B cell (primary cell): Measurements from ENCODE around the gene NDUFA13. TPM values are rescaled to one million over a fixed set of nuclear protein-coding genes. Genes with fewer than 3 reads are reported as not detected.

Experiments used
- ATAC-seq: fragments of 200-7000 bp; cut with Tn5 transposase; one replicate; pipeline ENCODE4 v1.10.0; 2021; ENCODE audit warnings: low read depth, mild to moderate bottlenecking, moderate number of reproducible peaks, moderate library complexity
- CTCF ChIA-PET: fragments of 350-600 bp; sonication (Branson Sonifier 250); formaldehyde crosslinking; loops from one replicate; lab custom pipeline; 2021; ENCODE audit warnings: antibody characterized with exemption, inconsistent platforms; lab: Charles Lee
- POLR2A ChIA-PET: fragments of 350-600 bp; sonication (Branson Sonifier 250); formaldehyde crosslinking; loops from one replicate; lab custom pipeline; 2021; ENCODE audit warnings: antibody characterized with exemption; lab: Charles Lee
- DNase-seq: peaks from one replicate; pipeline ENCODE4 v3.0.0; 2013
- H2AFZ ChIP-seq: 2 replicates; pipeline ENCODE4 v1.6.1; 2012; ENCODE audit warnings: mild to moderate bottlenecking, low read depth, low read length; ENCODE audit not compliant: insufficient read depth, poor library complexity, severe bottlenecking
- H3K27ac ChIP-seq, 2 donors: 1 replicate in 1 of 2; 2 replicates in 1 of 2; pipeline ENCODE4 v1.5.1; 2012 to 2013; ENCODE audit warnings: low read length in 2 of 2, mild to moderate bottlenecking in 2 of 2, moderate library complexity in 1 of 2
- H3K27me3 ChIP-seq, 4 experiments: fragments of 200-600 bp in 1 of 4; sonication (generic) in 1 of 4; replicated peaks in 1 of 4; 1 replicate in 2 of 4; 2 replicates in 2 of 4; pipeline versions ENCODE4 v1.6.1 to v1.7.0; 2013 to 2016; ENCODE audit warnings: low read length in 3 of 4, mild to moderate bottlenecking in 2 of 4, mixed read lengths in 1 of 4, moderate library complexity in 1 of 4; ENCODE audit not compliant: insufficient read depth in 4 of 4, control insufficient read depth in 3 of 4; ENCODE audit errors: control extremely low read depth in 1 of 4
- H3K36me3 ChIP-seq, 2 experiments: replicated peaks in 1 of 2; 1 replicate in 1 of 2; 2 replicates in 1 of 2; pipeline versions ENCODE4 v1.6.1 to v1.7.1; 2013; ENCODE audit warnings: low read length in 1 of 2; ENCODE audit not compliant: insufficient read depth in 2 of 2, control insufficient read depth in 1 of 2; ENCODE audit errors: control extremely low read depth in 1 of 2, extremely low read depth in 1 of 2
- H3K4me1 ChIP-seq, 2 donors: fragments of 200-600 bp in 1 of 2; sonication (generic) in 1 of 2; 1 replicate in 1 of 2; 2 replicates in 1 of 2; pipeline versions ENCODE4 v1.5.1 to v1.6.1; 2013 to 2017; ENCODE audit warnings: low read length in 2 of 2; ENCODE audit not compliant: control insufficient read depth in 2 of 2, insufficient read depth in 2 of 2
- H3K4me2 ChIP-seq: replicated peaks from 2 replicates; pipeline ENCODE3; 2012; ENCODE audit warnings: mild to moderate bottlenecking, low read depth, low read length; ENCODE audit not compliant: poor library complexity, severe bottlenecking
- H3K4me3 ChIP-seq, 5 experiments: fragments of 200-600 bp in 1 of 5; sonication (generic) in 1 of 5; 1 replicate in 3 of 5; 2 replicates in 2 of 5; pipeline versions ENCODE4 v1.5.1 to v1.7.0; 2011 to 2016; ENCODE audit warnings: low read length in 4 of 5, mild to moderate bottlenecking in 4 of 5, low read depth in 2 of 5, control low read depth in 1 of 5, moderate library complexity in 1 of 5; ENCODE audit not compliant: insufficient read depth in 1 of 5; ENCODE audit errors: control extremely low read depth in 1 of 5, extremely low read depth in 1 of 5
- H3K79me2 ChIP-seq: fragments of 200-600 bp; sonication (generic); one replicate; pipeline ENCODE4 v1.6.0; 2016; ENCODE audit warnings: low read length; ENCODE audit not compliant: control insufficient read depth, insufficient read depth
- H3K9ac ChIP-seq: fragments of 200-600 bp; sonication (generic); 2 replicates; pipeline ENCODE4 v1.6.1; 2017; ENCODE audit warnings: mild to moderate bottlenecking, low read length, moderate library complexity
- H3K9me3 ChIP-seq, 3 donors: one replicate each; pipeline versions ENCODE4 v1.6.1 to v1.7.1; 2013; ENCODE audit warnings: low read length in 2 of 3; ENCODE audit not compliant: control insufficient read depth in 2 of 3, insufficient read depth in 1 of 3; ENCODE audit errors: control extremely low read depth in 1 of 3
- H4K20me1 ChIP-seq: 2 replicates; pipeline ENCODE4 v1.6.0; 2012; ENCODE audit warnings: mild to moderate bottlenecking, low read length; ENCODE audit not compliant: insufficient read depth, control insufficient read depth, poor library complexity, severe bottlenecking
- H3K27ac Mint-ChIP-seq: one replicate; pipeline ENCODE4 v1.8.0; 2021; ENCODE audit warnings: mixed read lengths
- H3K27me3 Mint-ChIP-seq: one replicate; pipeline ENCODE4 v1.8.0; 2021; ENCODE audit warnings: mixed read lengths
- H3K4me1 Mint-ChIP-seq: one replicate; pipeline ENCODE4 v1.8.0; 2021; ENCODE audit warnings: mixed read lengths
- H3K4me3 Mint-ChIP-seq: one replicate; pipeline ENCODE4 v1.8.0; 2021; ENCODE audit warnings: mixed read lengths
- H3K9me3 Mint-ChIP-seq: one replicate; pipeline ENCODE4 v1.8.0; 2022; ENCODE audit warnings: mixed read lengths; ENCODE audit not compliant: insufficient read depth
- EZH2 ChIP-seq: IDR thresholded peaks from 2 replicates; pipeline ENCODE4 v1.6.1; 2012; ENCODE audit warnings: borderline replicate concordance, low read depth, mild to moderate bottlenecking, moderate library complexity, low read length; ENCODE audit not compliant: insufficient read depth, poor library complexity, severe bottlenecking
- WGBS: methylation state at CpG from one replicate; pipeline ENCODE4 v1.1.5; 2013; ENCODE audit warnings: missing lambda C conversion rate; ENCODE audit not compliant: insufficient coverage; 5-methylcytosine and 5-hydroxymethylcytosine counted together
- intact Hi-C: fragments of 100-400 bp; cut with micrococcal nuclease; formaldehyde crosslinking; loops from one replicate; pipeline ENCODE4 v1.10.0; 2022
- polyA plus RNA-seq: library from polyadenylated mRNA; depleted of rRNA; stranded (reverse); fragments of >200 nt; gene quantifications from 2 replicates; pipeline ENCODE4 v1.2.3, GENCODE V29; 2012
- total RNA-seq, 2 donors: library from RNA; stranded (reverse); fragments of 120-200 nt in 1 of 2; gene quantifications; 1 replicate in 1 of 2; 2 replicates in 1 of 2; pipeline versions ENCODE4 v1.2.3 to v1.2.4, GENCODE V29; 2013 to 2022
- TF ChIP-seq, protein P1 (sequence below): fragments of 200-600 bp; IDR thresholded peaks from one replicate; pipeline ENCODE4 v1.8.0; 2022; ENCODE audit warnings: antibody characterized with exemption, mild to moderate bottlenecking

NDUFA13 gene
- total and polyA plus RNA-seq, 2 donors (not counting 1 experiment from before 2014, with no cell fraction given): 188 to 195 TPM

DNA sequence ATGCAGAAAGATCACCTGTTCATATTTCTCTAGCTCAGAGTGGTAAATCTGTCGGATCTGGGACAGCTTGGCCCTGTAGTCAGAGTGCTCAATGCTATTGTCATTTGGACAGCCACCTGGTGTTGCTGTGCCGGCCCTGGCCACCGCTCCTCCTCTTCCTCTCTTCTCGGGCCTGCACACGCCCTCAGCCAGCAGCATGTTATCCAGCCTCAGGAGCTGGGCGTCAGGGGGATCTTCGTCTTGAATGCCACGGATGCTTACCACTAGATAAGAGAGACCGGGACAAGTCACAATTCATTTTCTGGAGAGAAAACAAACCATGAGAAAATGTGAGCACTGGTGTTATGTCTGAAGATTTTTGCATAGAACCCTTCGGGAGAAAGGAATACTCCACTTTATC lies 54.5 kb downstream of the NDUFA13 start:
- ATAC-seq (no peak), DNase-seq (no peak)
- H3K27ac Mint-ChIP-seq: no peak overlapping the region
- WGBS: 89% methylated on average over 4 of the region's 10 CpGs
- Histone ChIP-seq H3K9ac (no peak overlapping the region), H3K27ac (no peak overlapping the region), H3K4me1 (no peaks in the 10 kb centered on the region), H3K27me3 (no peaks in the 10 kb centered on the region), H4K20me1 (no peaks in the 10 kb centered on the region), H3K79me2 (no peaks in the 10 kb centered on the region), H3K4me3 (no peak overlapping the region), H3K36me3 (no peaks in the 10 kb centered on the region), H3K4me2 (no peak overlapping the region), H2AFZ (no peak overlapping the region), H3K9me3 (peaks cover 0 to 6% (median 0%) of the 10 kb centered on the region in 3 donors)
- CTCF ChIA-PET: interaction anchor here (1.5 kb wide), 1 partner anchor 38 kb away, joined by 6 read pairs; no protein-coding TSS in a partner anchor
- intact Hi-C loops: no loop called here
- POLR2A ChIA-PET: no interaction called here
- TF ChIP-seq, protein P1, sequence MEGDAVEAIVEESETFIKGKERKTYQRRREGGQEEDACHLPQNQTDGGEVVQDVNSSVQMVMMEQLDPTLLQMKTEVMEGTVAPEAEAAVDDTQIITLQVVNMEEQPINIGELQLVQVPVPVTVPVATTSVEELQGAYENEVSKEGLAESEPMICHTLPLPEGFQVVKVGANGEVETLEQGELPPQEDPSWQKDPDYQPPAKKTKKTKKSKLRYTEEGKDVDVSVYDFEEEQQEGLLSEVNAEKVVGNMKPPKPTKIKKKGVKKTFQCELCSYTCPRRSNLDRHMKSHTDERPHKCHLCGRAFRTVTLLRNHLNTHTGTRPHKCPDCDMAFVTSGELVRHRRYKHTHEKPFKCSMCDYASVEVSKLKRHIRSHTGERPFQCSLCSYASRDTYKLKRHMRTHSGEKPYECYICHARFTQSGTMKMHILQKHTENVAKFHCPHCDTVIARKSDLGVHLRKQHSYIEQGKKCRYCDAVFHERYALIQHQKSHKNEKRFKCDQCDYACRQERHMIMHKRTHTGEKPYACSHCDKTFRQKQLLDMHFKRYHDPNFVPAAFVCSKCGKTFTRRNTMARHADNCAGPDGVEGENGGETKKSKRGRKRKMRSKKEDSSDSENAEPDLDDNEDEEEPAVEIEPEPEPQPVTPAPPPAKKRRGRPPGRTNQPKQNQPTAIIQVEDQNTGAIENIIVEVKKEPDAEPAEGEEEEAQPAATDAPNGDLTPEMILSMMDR: no peak
- TF ChIP-seq EZH2: no peak
- H3K9me3 Mint-ChIP-seq: no peaks in the 10 kb centered on the region
- no peaks in the 10 kb centered on the region for H3K27me3 Mint-ChIP-seq
- no peak overlapping the region for H3K4me3 Mint-ChIP-seq
- no peaks in the 10 kb centered on the region for H3K4me1 Mint-ChIP-seq

DNA sequence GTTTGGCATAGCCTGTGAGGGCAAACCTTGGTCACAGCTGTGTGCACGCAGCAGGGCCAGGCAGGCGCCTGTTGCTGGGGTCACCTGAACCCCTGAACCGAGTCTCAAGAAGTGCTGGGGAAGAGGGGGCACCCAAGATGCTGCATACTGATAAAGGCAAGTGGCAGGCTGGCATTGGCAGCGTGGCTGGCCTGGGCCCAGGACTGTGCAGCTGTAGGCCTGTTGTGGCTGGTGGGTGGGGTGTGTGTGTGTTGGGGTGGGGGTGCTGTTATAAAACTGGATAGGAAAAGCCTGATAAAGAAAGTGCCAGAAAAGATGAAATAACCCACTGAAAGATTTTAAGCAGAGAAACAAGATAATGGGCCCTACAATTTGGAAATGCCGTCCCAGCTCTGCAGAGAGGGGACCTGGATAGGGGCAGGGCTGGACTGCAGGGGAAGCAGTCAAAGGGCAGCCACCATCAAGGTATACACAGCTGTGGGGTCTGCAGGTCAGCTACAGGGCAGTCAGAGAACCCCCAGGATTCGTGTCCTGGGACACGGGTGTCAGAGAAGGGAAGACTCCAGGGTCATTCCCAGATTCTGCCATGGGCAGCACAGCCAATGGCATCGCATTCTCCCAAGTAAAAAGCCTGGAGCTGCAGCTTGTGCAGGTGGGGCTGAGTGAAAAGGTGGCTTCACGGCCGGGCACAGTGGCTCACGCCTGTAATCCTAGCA lies 55.2 kb downstream of the NDUFA13 start:
- Histone ChIP-seq H3K27ac (no peak overlapping the region), H3K9me3 (peaks cover 0 to 6% (median 0%) of the 10 kb centered on the region in 3 donors), H3K79me2 (no peaks in the 10 kb centered on the region), H3K27me3 (no peaks in the 10 kb centered on the region), H2AFZ (no peak overlapping the region), H3K4me1 (no peaks in the 10 kb centered on the region), H3K9ac (no peak overlapping the region), H3K36me3 (no peaks in the 10 kb centered on the region), H3K4me2 (no peak overlapping the region), H3K4me3 (no peak overlapping the region), H4K20me1 (no peaks in the 10 kb centered on the region)
- DNase-seq: no peak
- Mint-ChIP-seq H3K27me3 (no peaks in the 10 kb centered on the region), H3K27ac (no peak overlapping the region), H3K4me3 (no peak overlapping the region), H3K9me3 (no peaks in the 10 kb centered on the region), H3K4me1 (no peaks in the 10 kb centered on the region)
- TF ChIP-seq, protein P1: no peak
- TF ChIP-seq EZH2: no peak
- WGBS: 95% methylated on average over 11 of the region's 11 CpGs
- CTCF ChIA-PET: interaction anchor here (1.5 kb wide), 1 partner anchor 39 kb away, joined by 6 read pairs; no protein-coding TSS in a partner anchor
- no peak for ATAC-seq
- intact Hi-C loops: no loop called here
- POLR2A ChIA-PET: no interaction called here
